ENCODE measurements around the gene STXBP5.

STXBP5 gene

GRCh38 chr6:147166360-147166944, 37.8 kb upstream of the STXBP5 start:
- TF ChIP-seq TAF1 (IDR thresholded peaks at IDR 0.05; ENCODE audit: borderline replicate concordance, low read depth, low read length) = no peak
- no peak for TF ChIP-seq POLR2A (IDR thresholded peaks at IDR 0.05; ENCODE audit: low read depth, low read length)
- TF ChIP-seq POLR2AphosphoS5 (IDR thresholded peaks at IDR 0.05; ENCODE audit: low read depth, low read length) = no peak
- DNase-seq (ENCODE audit: insufficient read length) = no peak
- no peak for FAIRE-seq

- FAIRE-seq (no peak), DNase-seq (ENCODE audit: insufficient read length) (no peak)
- TF ChIP-seq POLR2A (IDR thresholded peaks at IDR 0.05; ENCODE audit: low read depth, low read length) = no peak
- no peak for TF ChIP-seq POLR2AphosphoS5 (IDR thresholded peaks at IDR 0.05; ENCODE audit: low read depth, low read length)
- TF ChIP-seq TAF1 (IDR thresholded peaks at IDR 0.05; ENCODE audit: borderline replicate concordance, low read depth, low read length) = no peak
Measured at GRCh38 chr6:147166992-147167391, 37.2 kb upstream of the STXBP5 start.

GRCh38 chr6:147167576-147168461, 36.4 kb upstream of the STXBP5 start:
- FAIRE-seq = no peak
- DNase-seq (ENCODE audit: insufficient read length) = no peak
- TF ChIP-seq POLR2AphosphoS5 (IDR thresholded peaks at IDR 0.05; ENCODE audit: low read depth, low read length) (no peak), POLR2A (IDR thresholded peaks at IDR 0.05; ENCODE audit: low read depth, low read length) (no peak), TAF1 (IDR thresholded peaks at IDR 0.05; ENCODE audit: borderline replicate concordance, low read depth, low read length) (no peak)

GRCh38 chr6:147169529-147169928, 34.7 kb upstream of the STXBP5 start:
- no peak for TF ChIP-seq TAF1 (IDR thresholded peaks at IDR 0.05; ENCODE audit: borderline replicate concordance, low read depth, low read length)
- no peak for TF ChIP-seq POLR2AphosphoS5 (IDR thresholded peaks at IDR 0.05; ENCODE audit: low read depth, low read length)
- DNase-seq (ENCODE audit: insufficient read length) = no peak
- no peak for FAIRE-seq

- DNase-seq (ENCODE audit: insufficient read length) (no peak), FAIRE-seq (no peak)
- TF ChIP-seq POLR2A (IDR thresholded peaks at IDR 0.05; ENCODE audit: low read depth, low read length) (no peak), POLR2AphosphoS5 (IDR thresholded peaks at IDR 0.05; ENCODE audit: low read depth, low read length) (no peak), TAF1 (IDR thresholded peaks at IDR 0.05; ENCODE audit: borderline replicate concordance, low read depth, low read length) (no peak)
Measured at GRCh38 chr6:147170269-147170668, 33.9 kb upstream of the STXBP5 start.

- DNase-seq (ENCODE audit: insufficient read length) (no peak), FAIRE-seq (no peak)
- TF ChIP-seq POLR2A (IDR thresholded peaks at IDR 0.05; ENCODE audit: low read depth, low read length) = no peak
- TF ChIP-seq POLR2AphosphoS5 (IDR thresholded peaks at IDR 0.05; ENCODE audit: low read depth, low read length) = no peak
Measured at GRCh38 chr6:147173140-147173539, 31.1 kb upstream of the STXBP5 start.

GRCh38 chr6:147173675-147174308, 30.4 kb upstream of the STXBP5 start:
- FAIRE-seq (no peak), DNase-seq (ENCODE audit: insufficient read length) (no peak)
- TF ChIP-seq POLR2AphosphoS5 (IDR thresholded peaks at IDR 0.05; ENCODE audit: low read depth, low read length) = no peak

GRCh38 chr6:147176795-147177194, 27.4 kb upstream of the STXBP5 start:
- FAIRE-seq (no peak), DNase-seq (ENCODE audit: insufficient read length) (no peak)
- TF ChIP-seq TAF1 (IDR thresholded peaks at IDR 0.05; ENCODE audit: borderline replicate concordance, low read depth, low read length) (no peak), POLR2A (IDR thresholded peaks at IDR 0.05; ENCODE audit: low read depth, low read length) (no peak), POLR2AphosphoS5 (IDR thresholded peaks at IDR 0.05; ENCODE audit: low read depth, low read length) (no peak)

GRCh38 chr6:147177286-147177685, 26.9 kb upstream of the STXBP5 start:
- DNase-seq (ENCODE audit: insufficient read length) = no peak
- no peak for FAIRE-seq
- TF ChIP-seq POLR2AphosphoS5 (IDR thresholded peaks at IDR 0.05; ENCODE audit: low read depth, low read length) (no peak), POLR2A (IDR thresholded peaks at IDR 0.05; ENCODE audit: low read depth, low read length) (no peak), TAF1 (IDR thresholded peaks at IDR 0.05; ENCODE audit: borderline replicate concordance, low read depth, low read length) (no peak)

- FAIRE-seq (no peak), DNase-seq (ENCODE audit: insufficient read length) (no peak)
- TF ChIP-seq TAF1 (IDR thresholded peaks at IDR 0.05; ENCODE audit: borderline replicate concordance, low read depth, low read length) = no peak
- no peak for TF ChIP-seq POLR2A (IDR thresholded peaks at IDR 0.05; ENCODE audit: low read depth, low read length)
- no peak for TF ChIP-seq POLR2AphosphoS5 (IDR thresholded peaks at IDR 0.05; ENCODE audit: low read depth, low read length)
Measured at GRCh38 chr6:147178355-147178754, 25.9 kb upstream of the STXBP5 start.

GRCh38 chr6:147179809-147180208, 24.4 kb upstream of the STXBP5 start:
- no peak for TF ChIP-seq POLR2AphosphoS5 (IDR thresholded peaks at IDR 0.05; ENCODE audit: low read depth, low read length)
- no peak for TF ChIP-seq POLR2A (IDR thresholded peaks at IDR 0.05; ENCODE audit: low read depth, low read length)
- no peak for TF ChIP-seq TAF1 (IDR thresholded peaks at IDR 0.05; ENCODE audit: borderline replicate concordance, low read depth, low read length)
- no peak for FAIRE-seq
- no peak for DNase-seq (ENCODE audit: insufficient read length)

- TF ChIP-seq TAF1 (IDR thresholded peaks at IDR 0.05; ENCODE audit: borderline replicate concordance, low read depth, low read length) (no peak), POLR2A (IDR thresholded peaks at IDR 0.05; ENCODE audit: low read depth, low read length) (no peak), POLR2AphosphoS5 (IDR thresholded peaks at IDR 0.05; ENCODE audit: low read depth, low read length) (no peak)
- no peak for FAIRE-seq
Measured at GRCh38 chr6:147180926-147181325, 23.3 kb upstream of the STXBP5 start.

More at GRCh38 chr6:147180926-147181325, 23.3 kb upstream of the STXBP5 start:
- DNase-seq (ENCODE audit: insufficient read length) = no peak

Data from GM12892 (cell line).